Small intestine (tissue), 7 donors: ENCODE results near the gene MPZL1. TPM values are rescaled to one million over a fixed set of nuclear protein-coding genes. Genes with fewer than 3 reads are reported as not detected.
"Not testable (repeated sequence)": the region's sequence is repeated elsewhere in the genome, so short reads cannot be mapped to it uniquely, and the experiment has no call there.

Experiments
- DNase-seq, 2 donors: peaks; one replicate each; pipeline versions ENCODE4 v3.0.0 to v3.0.0-alpha.2; 2013
- FAIRE-seq: peaks from 2 replicates; lab custom pipeline; 2012; peaks lifted over from hg19 to GRCh38; lab: Jason Lieb, UNC
- H3K27ac ChIP-seq, 3 donors: one replicate each; pipeline ENCODE4 v1.5.1; 2013; ENCODE audit warnings: low read length in 2 of 3, mild to moderate bottlenecking in 2 of 3, control low read depth in 1 of 3, inconsistent platforms in 1 of 3, low read depth in 1 of 3, moderate library complexity in 1 of 3
- H3K27me3 ChIP-seq, 3 donors: one replicate each; pipeline ENCODE4 v1.6.1; 2013; ENCODE audit warnings: low read length in 3 of 3, inconsistent platforms in 1 of 3; ENCODE audit not compliant: control insufficient read depth in 3 of 3, insufficient read depth in 3 of 3
- H3K36me3 ChIP-seq, 3 donors: one replicate each; pipeline ENCODE4 v1.6.1; 2013; ENCODE audit warnings: low read length in 3 of 3, inconsistent platforms in 1 of 3, low read depth in 1 of 3, mild to moderate bottlenecking in 1 of 3, moderate library complexity in 1 of 3; ENCODE audit not compliant: control insufficient read depth in 3 of 3, insufficient read depth in 2 of 3
- H3K4me1 ChIP-seq, 3 donors: one replicate each; pipeline ENCODE4 v1.6.1; 2013; ENCODE audit warnings: low read length in 2 of 3, inconsistent platforms in 1 of 3, low read depth in 1 of 3, mild to moderate bottlenecking in 1 of 3, moderate library complexity in 1 of 3; ENCODE audit not compliant: control insufficient read depth in 3 of 3, insufficient read depth in 2 of 3
- H3K4me3 ChIP-seq, 3 donors: one replicate each; pipeline ENCODE4 v1.5.1; 2013; ENCODE audit warnings: low read length in 3 of 3, control low read depth in 1 of 3, inconsistent platforms in 1 of 3, low read depth in 1 of 3, mild to moderate bottlenecking in 1 of 3, moderate library complexity in 1 of 3
- H3K9me3 ChIP-seq, 2 donors: one replicate each; pipeline ENCODE4 v1.6.1; 2013; ENCODE audit warnings: low read depth in 1 of 2, low read length in 1 of 2; ENCODE audit not compliant: control insufficient read depth in 2 of 2, insufficient read depth in 1 of 2
- WGBS, 3 donors: extraction: QIAGEN DNeasy Blood & Tissue Kit; methylation state at CpG; one replicate each; pipeline ENCODE4 v1.1.7; 2013; 5-methylcytosine and 5-hydroxymethylcytosine counted together
- polyA plus RNA-seq, 4 donors: library from polyadenylated mRNA; stranded (reverse) in 3 of 4; unstranded in 1 of 4; fragments of 200-250 nt in 3 of 4; fragments of 120-200 nt in 1 of 4; gene quantifications; one replicate each; pipeline versions ENCODE4 v1.2.1 to v1.2.3, GENCODE V29; 2013
- donor health status: healthy with polysubstance abuse.
- donor health status: control.
- donor health status: control.
- donor health status: Bipolar disorder and iron deficiency.
- donor health status: healthy.

MPZL1 gene
- polyA plus RNA-seq, 4 donors, result 8.1 to 107 (median 31.4) TPM

DNA sequence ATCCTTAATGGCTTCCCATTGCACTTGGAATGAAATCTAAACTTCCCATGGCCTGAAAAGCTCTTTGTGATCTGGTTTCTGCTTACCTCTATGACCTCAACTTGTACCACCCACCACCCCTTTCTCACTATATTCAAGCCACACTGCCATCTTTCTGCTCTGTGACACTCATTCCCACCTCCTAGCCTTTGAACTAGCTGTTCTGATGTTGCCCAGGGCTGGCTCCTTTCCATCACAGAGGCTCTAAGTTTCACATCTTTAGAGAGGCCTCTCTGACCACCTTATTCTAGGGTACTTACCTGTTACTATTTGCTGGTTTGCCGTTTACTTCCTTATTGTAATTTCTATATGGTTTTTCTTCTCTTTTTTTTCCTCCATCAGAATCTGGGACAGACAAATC lies 4.2 kb downstream of the MPZL1 start:
- 47 to 53% (median 48%) methylated on average over 1 of the region's 1 CpG for whole genome bisulfite sequencing, 3 donors
- H3K27me3 ChIP-seq, result no peaks in the 10 kb centered on the region
- peaks cover 0 to 14% (median 8%) of the 10 kb centered on the region in 3 donors for H3K4me1 ChIP-seq
- H3K27ac ChIP-seq, result no peak overlapping the region
- FAIRE-seq, result no peak
- H3K4me3 ChIP-seq, result no peak overlapping the region
- H3K9me3 ChIP-seq, result no peaks in the 10 kb centered on the region
- H3K36me3 ChIP-seq, result peaks cover 0 to 14% (median 4%) of the 10 kb centered on the region in 3 donors
- no peak for DNase-seq

DNA sequence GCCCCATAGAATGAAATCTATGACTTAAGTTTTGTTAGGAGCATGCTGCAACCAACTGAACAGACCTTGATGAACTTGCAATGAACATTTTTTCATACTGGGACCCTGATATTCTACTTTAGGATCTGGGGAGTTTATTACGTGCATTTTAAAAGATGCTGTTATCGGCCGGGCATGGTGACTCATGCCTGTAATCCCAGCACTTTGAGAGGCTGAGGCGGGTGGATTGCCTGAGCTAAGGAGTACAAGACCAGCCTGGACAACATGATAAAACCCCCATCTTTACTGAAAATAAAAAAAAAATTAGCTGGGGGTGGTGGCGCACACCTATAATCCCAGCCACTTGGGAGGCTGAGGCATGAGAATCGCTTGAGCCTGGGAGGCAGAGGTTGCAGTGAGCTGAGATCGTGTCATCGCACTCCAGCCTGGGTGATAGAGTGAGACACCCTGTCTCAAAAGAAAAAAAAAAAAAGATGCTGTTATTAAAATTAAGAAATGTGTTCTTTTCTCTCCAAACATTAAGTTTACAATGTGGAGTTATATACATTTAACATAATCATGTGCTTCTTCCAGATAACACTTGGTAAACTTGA lies 7.1 kb downstream of the MPZL1 start:
- no peaks in the 10 kb centered on the region for H3K27me3 ChIP-seq
- DNase-seq, result peak in 1 of 2 donors; percentile 41
- 62 to 82% (median 77%) methylated on average over 8 of the region's 8 CpGs for WGBS, 3 donors
- no peak for FAIRE-seq
- H3K4me3 ChIP-seq, result no peak overlapping the region
- no peaks in the 10 kb centered on the region for H3K9me3 ChIP-seq
- no peak overlapping the region for H3K27ac ChIP-seq
- peaks cover 0 to 5% (median 5%) of the 10 kb centered on the region in 3 donors for H3K4me1 ChIP-seq
- H3K36me3 ChIP-seq, result peaks cover 0 to 20% (median 5%) of the 10 kb centered on the region in 3 donors

DNA sequence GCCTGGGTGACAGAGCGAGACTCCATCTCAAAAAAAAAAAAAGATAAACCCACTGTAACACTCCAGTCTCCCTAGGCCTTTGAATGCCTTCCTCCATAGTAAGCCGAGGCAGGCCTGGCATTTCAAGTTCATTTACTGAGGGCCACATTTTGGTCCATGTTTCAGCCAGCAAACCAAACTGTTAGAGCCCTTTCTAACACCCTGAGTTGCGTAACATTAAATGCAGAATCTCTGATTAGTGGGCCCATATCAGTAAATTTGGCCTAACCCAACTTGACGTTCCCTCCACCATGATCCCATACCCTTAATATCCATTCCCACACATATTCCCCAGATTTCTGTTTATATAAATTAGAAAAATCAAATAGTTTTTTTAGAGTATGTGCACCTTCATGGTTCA lies 12.4 kb downstream of the MPZL1 start:
- Histone ChIP-seq H3K4me3 (no peak overlapping the region), H3K4me1 (peaks cover 13 to 24% (median 17%) of the 10 kb centered on the region in 3 donors), H3K9me3 (peaks cover 0 to 12% of the 10 kb centered on the region in 2 donors), H3K27ac (no peak overlapping the region), H3K36me3 (peaks cover 0 to 19% (median 3%) of the 10 kb centered on the region in 3 donors), H3K27me3 (no peaks in the 10 kb centered on the region)
- FAIRE-seq (no peak), DNase-seq (no peak)
- WGBS, 3 donors, result 94 to 96% (median 95%) methylated on average over 4 of the region's 4 CpGs

DNA sequence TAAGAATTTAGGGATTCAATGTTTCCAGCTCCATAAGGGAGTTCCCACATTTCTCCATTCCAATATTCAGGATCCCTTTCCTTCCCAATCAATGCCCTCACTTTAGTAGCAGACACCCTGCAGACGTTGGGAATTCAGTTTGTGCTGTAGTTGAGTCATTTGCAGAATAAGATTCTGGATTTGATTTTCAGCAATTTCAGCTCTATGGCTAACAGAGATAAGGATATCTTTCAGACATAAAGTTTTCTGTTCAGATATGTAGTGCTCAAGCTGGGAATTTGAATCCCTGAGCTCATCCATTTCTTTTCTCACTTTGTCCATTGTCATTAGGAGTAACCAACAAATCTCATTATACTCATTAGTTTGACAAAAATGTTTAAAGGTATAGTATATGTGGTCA lies 13.1 kb downstream of the MPZL1 start:
- peaks cover 0 to 19% (median 3%) of the 10 kb centered on the region in 3 donors for H3K36me3 ChIP-seq
- DNase-seq (no peak), FAIRE-seq (no peak)
- H3K27ac ChIP-seq, result no peak overlapping the region
- no peaks in the 10 kb centered on the region for H3K27me3 ChIP-seq
- H3K9me3 ChIP-seq, result peaks cover 0 to 12% of the 10 kb centered on the region in 2 donors
- 48 to 86% (median 79%) methylated on average over 1 of the region's 1 CpG for WGBS, 3 donors
- peaks cover 13 to 28% (median 17%) of the 10 kb centered on the region in 3 donors for H3K4me1 ChIP-seq
- no peak overlapping the region for H3K4me3 ChIP-seq

DNA sequence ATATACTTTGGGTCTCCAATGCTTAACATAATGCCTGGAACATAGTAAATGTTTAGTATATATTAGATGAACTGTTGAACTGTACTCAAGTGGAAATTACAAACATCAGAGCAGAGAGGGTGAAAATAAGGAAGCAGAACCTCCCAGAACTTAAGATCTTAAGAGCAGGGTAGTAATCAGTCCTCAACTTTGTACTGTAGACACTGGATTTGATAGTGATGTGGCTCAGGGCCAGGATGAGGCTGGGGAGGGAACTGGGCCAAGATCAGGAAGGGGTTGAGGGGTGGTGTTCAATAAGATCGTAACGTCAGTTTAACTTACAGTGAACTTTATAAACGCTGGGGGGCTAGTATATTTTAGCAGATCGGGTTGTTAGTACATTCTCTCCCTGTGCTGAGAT lies 15.4 kb downstream of the MPZL1 start:
- Histone ChIP-seq H3K4me3 (no peak overlapping the region), H3K4me1 (peaks cover 16 to 37% (median 19%) of the 10 kb centered on the region in 3 donors), H3K27me3 (no peaks in the 10 kb centered on the region), H3K36me3 (peaks cover 0 to 13% (median 0%) of the 10 kb centered on the region in 3 donors), H3K27ac (peak overlapping the region; percentile 55 to 77 (median 69)), H3K9me3 (peaks cover 0 to 12% of the 10 kb centered on the region in 2 donors)
- 10 to 44% (median 31%) methylated on average over 4 of the region's 4 CpGs for WGBS, 3 donors
- FAIRE-seq, result no peak
- peak; percentile 86 to 90 for DNase-seq

DNA sequence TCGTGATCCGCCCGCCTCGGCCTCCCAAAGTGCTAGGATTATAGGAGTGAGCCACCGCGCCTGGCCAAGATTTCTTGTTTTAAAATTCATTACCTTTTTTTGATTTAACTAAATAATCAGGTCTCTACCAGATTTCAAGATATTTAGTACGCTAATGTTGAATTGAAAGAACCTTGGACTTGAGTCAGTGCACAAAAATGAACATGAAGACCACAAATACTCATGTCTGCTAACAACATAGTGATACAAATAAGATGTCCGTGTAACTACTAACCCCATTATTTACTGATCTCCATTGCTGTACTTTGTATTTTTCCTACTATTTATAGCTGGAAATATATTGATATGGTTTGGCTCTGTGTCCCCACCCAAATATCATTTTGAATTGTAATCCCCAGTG lies 16.4 kb downstream of the MPZL1 start:
- Histone ChIP-seq H3K36me3 (peaks cover 0 to 13% (median 0%) of the 10 kb centered on the region in 3 donors), H3K4me3 (no peak overlapping the region), H3K27me3 (no peaks in the 10 kb centered on the region), H3K9me3 (peaks cover 0 to 12% of the 10 kb centered on the region in 2 donors), H3K27ac (no peak overlapping the region), H3K4me1 (peaks cover 16 to 37% (median 19%) of the 10 kb centered on the region in 3 donors)
- FAIRE-seq, result no peak
- no peak for DNase-seq
- 85 to 95% (median 94%) methylated on average over 8 of the region's 8 CpGs for WGBS, 3 donors

DNA sequence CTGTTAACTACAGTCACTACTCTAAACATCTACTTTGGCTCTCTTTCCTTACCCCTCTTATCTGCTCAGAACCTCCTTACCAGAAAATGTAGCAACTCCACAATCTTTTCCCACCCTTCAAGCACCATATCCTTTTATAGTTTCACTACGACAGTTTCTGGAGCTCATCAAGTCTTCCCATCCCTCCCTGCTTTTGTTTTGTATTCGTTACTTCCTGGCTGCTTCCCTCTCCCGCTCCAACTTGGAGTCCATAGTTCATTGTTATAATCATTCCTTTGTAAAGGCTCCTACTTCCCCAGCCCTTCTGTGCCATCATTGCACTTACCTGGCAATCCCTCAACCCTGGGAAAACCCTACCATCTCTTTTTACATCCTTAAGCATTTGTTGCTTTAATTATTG lies 18.0 kb downstream of the MPZL1 start:
- WGBS, 3 donors, result 20 to 41% (median 27%) methylated on average over 3 of the region's 3 CpGs
- Histone ChIP-seq H3K4me3 (no peak overlapping the region), H3K9me3 (peaks cover 0 to 4% of the 10 kb centered on the region in 2 donors), H3K4me1 (peaks cover 14 to 37% (median 17%) of the 10 kb centered on the region in 3 donors), H3K27me3 (no peaks in the 10 kb centered on the region), H3K27ac (peak overlapping the region; percentile 77 to 88 (median 86)), H3K36me3 (peaks cover 0 to 9% (median 0%) of the 10 kb centered on the region in 3 donors)
- FAIRE-seq (no peak), DNase-seq (peak; percentile 86 to 88)

DNA sequence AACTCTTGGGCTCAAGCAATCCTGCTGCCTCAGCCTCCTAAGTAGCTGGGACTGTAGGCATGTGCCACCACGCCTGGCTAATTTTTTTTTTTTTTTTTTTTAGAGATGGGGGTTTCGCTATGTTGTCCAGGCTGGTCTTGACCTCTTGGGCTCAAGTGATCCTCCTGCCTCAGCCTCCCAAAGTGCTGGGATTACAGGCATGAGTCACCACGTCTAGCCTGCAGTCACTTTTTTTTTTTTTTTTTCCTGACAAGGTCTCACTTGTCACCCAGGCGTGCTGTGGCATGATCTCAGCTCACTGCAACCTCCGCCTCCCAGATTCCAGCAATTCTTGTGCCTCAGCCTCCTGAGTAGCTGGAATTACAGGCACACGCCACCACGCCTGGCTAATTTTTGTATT lies 19.3 kb downstream of the MPZL1 start:
- not testable (repeated sequence) for H3K9me3 ChIP-seq, H3K36me3 ChIP-seq, H3K27ac ChIP-seq, H3K4me3 ChIP-seq, FAIRE-seq, H3K27me3 ChIP-seq, DNase-seq
- peaks cover 7 to 29% (median 9%) of the 10 kb centered on the region in 3 donors for H3K4me1 ChIP-seq
- WGBS, 3 donors, result 90 to 92% (median 92%) methylated on average over 7 of the region's 7 CpGs
